HG03442 (cell line): Measurements from ENCODE around the gene EBF4.

Source experiments
- ATAC-seq: cut with Tn5 transposase; IDR thresholded peaks from one replicate; pipeline ENCODE4 v1.9.1; 2021; ENCODE audit warnings: mild to moderate bottlenecking, moderate library complexity; ENCODE audit not compliant: unreplicated experiment

Gene EBF4

GRCh38 chr20:2793471-2793870, 100.9 kb downstream of the EBF4 start:
- ATAC-seq = no peak

GRCh38 chr20:2794202-2794748, 101.7 kb downstream of the EBF4 start:
- ATAC-seq = no peak

GRCh38 chr20:2794866-2795447, 102.4 kb downstream of the EBF4 start:
- no peak for ATAC-seq

GRCh38 chr20:2795451-2795850, 102.9 kb downstream of the EBF4 start:
- no peak for ATAC-seq

GRCh38 chr20:2796011-2796660, 103.6 kb downstream of the EBF4 start:
- ATAC-seq = no peak

- no peak for ATAC-seq
These were observed 104.8 kb downstream of the EBF4 start for GRCh38 chr20:2797136-2797983.

- no peak for ATAC-seq
These were observed 105.7 kb downstream of the EBF4 start for GRCh38 chr20:2798095-2798805.

- no peak for ATAC-seq
These were observed 106.2 kb downstream of the EBF4 start for GRCh38 chr20:2798814-2799213.

- no peak for ATAC-seq
These were observed 106.7 kb downstream of the EBF4 start for GRCh38 chr20:2799271-2799670.

GRCh38 chr20:2799688-2800520, 107.3 kb downstream of the EBF4 start:
- no peak for ATAC-seq

GRCh38 chr20:2800521-2801285, 108.1 kb downstream of the EBF4 start, which contains the start of gene CPXM1:
Gene CPXM1 (minus strand): TSS chr20:2800627. CDS start chr20:2800572, 55 bp downstream.
- ATAC-seq = no peak

GRCh38 chr20:2801286-2801728, 108.7 kb downstream of the EBF4 start:
- no peak for ATAC-seq

- ATAC-seq = no peak
These were observed 111.7 kb downstream of the EBF4 start for GRCh38 chr20:2804041-2804828.

GRCh38 chr20:2804852-2805688, 112.5 kb downstream of the EBF4 start:
- ATAC-seq = no peak

GRCh38 chr20:2805689-2806350, 113.2 kb downstream of the EBF4 start:
- no peak for ATAC-seq

- ATAC-seq = no peak
These were observed 113.7 kb downstream of the EBF4 start for GRCh38 chr20:2806351-2806701.

GRCh38 chr20:2807019-2807418, 114.4 kb downstream of the EBF4 start:
- ATAC-seq = no peak
